ENCODE data around the gene KIRREL2.
A peak's percentile ranks its signal among the peaks of the same experiment; 100 is the strongest.
"Not testable (repeated sequence)": the region's sequence is repeated elsewhere in the genome, so short reads cannot be mapped to it uniquely, and the experiment has no call there.

KIRREL2 gene

GRCh38 chr19:35870124-35870736 lies 13.5 kb downstream of the KIRREL2 start:
- DNase-seq, result peak; percentile 77

- no peak for DNase-seq
These were observed 14.1 kb downstream of the KIRREL2 start for GRCh38 chr19:35870798-35871197.

- DNase-seq, result no peak
These were observed 14.9 kb downstream of the KIRREL2 start for GRCh38 chr19:35871611-35872010.

GRCh38 chr19:35872180-35872579 lies 15.5 kb downstream of the KIRREL2 start:
- DNase-seq, result no peak

- no peak for DNase-seq
These were observed 17.8 kb downstream of the KIRREL2 start for GRCh38 chr19:35874392-35874930.

GRCh38 chr19:35879068-35879467 lies 22.4 kb downstream of the KIRREL2 start:
- no peak for DNase-seq

GRCh38 chr19:35879770-35880317 lies 23.1 kb downstream of the KIRREL2 start:
- DNase-seq, result peak; percentile 85

GRCh38 chr19:35882114-35882832 lies 25.6 kb downstream of the KIRREL2 start:
- DNase-seq, result peak; percentile 69

GRCh38 chr19:35883882-35884281 lies 27.2 kb downstream of the KIRREL2 start:
- DNase-seq, result no peak

- DNase-seq, result no peak
These were observed 28.6 kb downstream of the KIRREL2 start for GRCh38 chr19:35885225-35885738.

- no peak for DNase-seq
These were observed 29.2 kb downstream of the KIRREL2 start for GRCh38 chr19:35885904-35886303.

- no peak for DNase-seq
These were observed 30.5 kb downstream of the KIRREL2 start for GRCh38 chr19:35887197-35887596.

- DNase-seq, result no peak
These were observed 31.7 kb downstream of the KIRREL2 start for GRCh38 chr19:35888398-35888797.

GRCh38 chr19:35889370-35890112 lies 32.8 kb downstream of the KIRREL2 start:
- no peak for DNase-seq

- DNase-seq, result no peak
These were observed 33.5 kb downstream of the KIRREL2 start for GRCh38 chr19:35890113-35890650.

- not testable (repeated sequence) for DNase-seq
These were observed 35.1 kb downstream of the KIRREL2 start for GRCh38 chr19:35891819-35892218.

GRCh38 chr19:35894342-35894741 lies 37.6 kb downstream of the KIRREL2 start:
- DNase-seq, result no peak

GRCh38 chr19:35895911-35896642 lies 39.4 kb downstream of the KIRREL2 start:
- DNase-seq, result no peak

GRCh38 chr19:35896643-35897040 lies 39.9 kb downstream of the KIRREL2 start:
- DNase-seq, result no peak

- DNase-seq, result no peak
These were observed 41.2 kb downstream of the KIRREL2 start for GRCh38 chr19:35897706-35898451.

- peak; percentile 17 for DNase-seq
These were observed 41.7 kb downstream of the KIRREL2 start for GRCh38 chr19:35898499-35898809.

Data from activated CD4-positive, alpha-beta T cell treated with anti-CD3 and anti-CD28 coated beads, Interleukin-2, Interleukin-6, amounts not matched to agents 100 ng/mL and 50 ng/mL, durations not matched to agents 16 hours and 8 hours (primary cell).